A673 (cell line): Measurements from ENCODE around the gene MAML3. TPM values are rescaled to one million over a fixed set of nuclear protein-coding genes. Genes with fewer than 3 reads are reported as not detected.

Experiments used
- BruUV-seq: library from RNA; stranded (reverse); fragments of 400-500 nt; replicated peaks from 2 replicates; lab custom pipeline; 2021; lab: Mats Ljungman, UMichigan
- CTCF ChIA-PET: fragments of 300-600 bp; sonication (Branson Sonifier 250); formaldehyde crosslinking; loops from one replicate; lab custom pipeline; 2022; ENCODE audit warnings: antibody characterized with exemption; lab: Charles Lee
- POLR2A ChIA-PET: fragments of 300-600 bp; sonication (Branson Sonifier 250); formaldehyde crosslinking; loops from one replicate; lab custom pipeline; 2022; ENCODE audit warnings: antibody characterized with exemption; ENCODE audit not compliant: low non-redundant PET; lab: Charles Lee
- DNase-seq: peaks from one replicate; pipeline ENCODE4 v3.0.0-alpha.2; 2015; ENCODE audit warnings: low spot score
- H3K27ac ChIP-seq: fragments of 200-600 bp; sonication (generic); 2 replicates; pipeline ENCODE4 v1.5.1; 2016; ENCODE audit warnings: mixed run types, low read depth, mild to moderate bottlenecking, mixed read lengths, antibody characterized with exemption, low read length; ENCODE audit not compliant: poor library complexity, severe bottlenecking
- H3K27me3 ChIP-seq: fragments of 200-600 bp; sonication (generic); replicated peaks from 2 replicates; pipeline ENCODE4 v1.6.1; 2017; ENCODE audit warnings: mixed run types, low read depth, mild to moderate bottlenecking, mixed read lengths, antibody characterized with exemption, low read length; ENCODE audit not compliant: insufficient read depth, poor library complexity
- H3K36me3 ChIP-seq: fragments of 200-600 bp; sonication (generic); 2 replicates; pipeline ENCODE4 v1.6.1; 2016; ENCODE audit warnings: mixed run types, mild to moderate bottlenecking, mixed read lengths, antibody characterized with exemption, low read length; ENCODE audit not compliant: insufficient read depth, poor library complexity, severe bottlenecking
- H3K4me1 ChIP-seq: fragments of 200-600 bp; sonication (generic); 2 replicates; pipeline ENCODE4 v1.6.1; 2017; ENCODE audit warnings: mixed run types, mild to moderate bottlenecking, mixed read lengths, antibody characterized with exemption, low read length; ENCODE audit not compliant: insufficient read depth, poor library complexity, severe bottlenecking
- H3K4me3 ChIP-seq: fragments of 200-600 bp; sonication (generic); 2 replicates; pipeline ENCODE4 v1.5.1; 2016; ENCODE audit warnings: low read depth, mixed run types, mild to moderate bottlenecking, mixed read lengths, low read length; ENCODE audit not compliant: poor library complexity, severe bottlenecking
- H3K9me3 ChIP-seq: fragments of 200-600 bp; sonication (generic); 2 replicates; pipeline ENCODE4 v1.6.1; 2016; ENCODE audit warnings: mixed run types, low read depth, mild to moderate bottlenecking, mixed read lengths, antibody characterized with exemption, low read length; ENCODE audit not compliant: poor library complexity, severe bottlenecking
- EZH2 ChIP-seq: fragments of 200-600 bp; sonication (generic); IDR thresholded peaks from 2 replicates; pipeline ENCODE4 v1.6.1; 2017; ENCODE audit warnings: borderline replicate concordance, low read depth, mild to moderate bottlenecking, mixed read lengths, antibody characterized with exemption, low read length; ENCODE audit not compliant: poor library complexity, severe bottlenecking
- intact Hi-C: fragments of 100-400 bp; cut with micrococcal nuclease; formaldehyde crosslinking; loops from one replicate; pipeline ENCODE4 v1.10.0; 2022; ENCODE audit not compliant: unreplicated experiment
- total RNA-seq: library from RNA; stranded (reverse); gene quantifications from 2 replicates; pipeline ENCODE4 v1.2.3, GENCODE V29; 2021
- TF ChIP-seq, protein P1 (sequence below): fragments of 300-800, 200-600 bp; sonication (generic); conservative IDR thresholded peaks from 2 replicates; pipeline ENCODE4 v1.5.1; 2017; ENCODE audit warnings: low read depth, mild to moderate bottlenecking, antibody characterized with exemption, low read length, moderate library complexity, mixed read lengths

The MAML3 gene
- total RNA-seq, 1 experiment from 2014 or later, result 3.7 TPM

DNA sequence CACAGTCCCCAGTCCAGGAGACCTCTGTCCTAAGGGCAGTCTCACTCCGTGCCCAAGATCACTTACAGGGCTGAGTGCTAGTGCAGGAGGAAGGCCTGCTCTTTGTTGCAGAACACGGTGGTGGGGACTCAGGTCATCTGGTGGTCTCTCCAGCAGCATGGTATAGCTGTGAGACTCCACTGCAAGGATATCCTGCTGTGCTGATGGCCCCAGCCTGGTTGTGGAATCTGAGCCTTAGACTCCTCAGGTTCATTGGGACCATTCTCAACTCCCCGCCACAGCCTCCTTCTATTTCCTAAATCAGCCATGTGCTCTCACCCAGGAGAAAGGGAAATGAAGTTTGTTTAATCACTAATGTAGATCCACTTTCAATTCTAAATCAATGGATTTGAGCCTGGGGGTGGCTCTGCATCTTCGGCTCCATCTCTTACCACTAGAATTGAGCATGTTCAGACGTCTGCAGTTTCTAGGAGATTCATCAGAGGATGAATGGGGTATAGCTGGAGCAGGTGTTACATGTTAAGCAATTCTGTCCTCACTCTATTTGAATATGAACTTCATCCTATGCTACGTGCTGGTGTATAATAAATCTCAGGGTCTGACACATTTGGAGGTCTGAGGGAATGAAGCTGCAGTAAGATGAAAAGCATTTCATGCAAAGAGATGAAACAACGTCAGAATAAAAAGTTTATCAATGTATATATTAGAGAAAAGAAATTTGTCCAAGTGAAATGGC lies 299.1 kb downstream of the MAML3 start:
- peaks cover 12% of the 10 kb centered on the region for H3K4me1 ChIP-seq
- no peak overlapping the region for H3K27ac ChIP-seq
- no peaks in the 10 kb centered on the region for H3K36me3 ChIP-seq
- TF ChIP-seq, protein P1, sequence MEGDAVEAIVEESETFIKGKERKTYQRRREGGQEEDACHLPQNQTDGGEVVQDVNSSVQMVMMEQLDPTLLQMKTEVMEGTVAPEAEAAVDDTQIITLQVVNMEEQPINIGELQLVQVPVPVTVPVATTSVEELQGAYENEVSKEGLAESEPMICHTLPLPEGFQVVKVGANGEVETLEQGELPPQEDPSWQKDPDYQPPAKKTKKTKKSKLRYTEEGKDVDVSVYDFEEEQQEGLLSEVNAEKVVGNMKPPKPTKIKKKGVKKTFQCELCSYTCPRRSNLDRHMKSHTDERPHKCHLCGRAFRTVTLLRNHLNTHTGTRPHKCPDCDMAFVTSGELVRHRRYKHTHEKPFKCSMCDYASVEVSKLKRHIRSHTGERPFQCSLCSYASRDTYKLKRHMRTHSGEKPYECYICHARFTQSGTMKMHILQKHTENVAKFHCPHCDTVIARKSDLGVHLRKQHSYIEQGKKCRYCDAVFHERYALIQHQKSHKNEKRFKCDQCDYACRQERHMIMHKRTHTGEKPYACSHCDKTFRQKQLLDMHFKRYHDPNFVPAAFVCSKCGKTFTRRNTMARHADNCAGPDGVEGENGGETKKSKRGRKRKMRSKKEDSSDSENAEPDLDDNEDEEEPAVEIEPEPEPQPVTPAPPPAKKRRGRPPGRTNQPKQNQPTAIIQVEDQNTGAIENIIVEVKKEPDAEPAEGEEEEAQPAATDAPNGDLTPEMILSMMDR, result no peak
- no peak for TF ChIP-seq EZH2
- no peaks in the 10 kb centered on the region for H3K9me3 ChIP-seq
- intact Hi-C loops, result no loop called here
- no peak for DNase-seq
- POLR2A ChIA-PET, result no interaction called here
- CTCF ChIA-PET, result no interaction called here
- H3K27me3 ChIP-seq, result no peaks in the 10 kb centered on the region
- no TSS peak for BruUV-seq
- H3K4me3 ChIP-seq, result no peak overlapping the region

- Histone ChIP-seq H3K9me3 (no peaks in the 10 kb centered on the region), H3K27me3 (no peaks in the 10 kb centered on the region), H3K4me1 (peaks cover 18% of the 10 kb centered on the region), H3K27ac (no peak overlapping the region), H3K36me3 (no peaks in the 10 kb centered on the region), H3K4me3 (no peak overlapping the region)
- CTCF ChIA-PET, result no interaction called here
- POLR2A ChIA-PET, result no interaction called here
- no peak for TF ChIP-seq EZH2
- TF ChIP-seq, protein P1, result no peak
- intact Hi-C loops, result no loop called here
- DNase-seq, result no peak
- BruUV-seq, result no TSS peak
Measured at GRCh38 chr4:139853309-139853708, 300.7 kb downstream of the MAML3 start.

DNA sequence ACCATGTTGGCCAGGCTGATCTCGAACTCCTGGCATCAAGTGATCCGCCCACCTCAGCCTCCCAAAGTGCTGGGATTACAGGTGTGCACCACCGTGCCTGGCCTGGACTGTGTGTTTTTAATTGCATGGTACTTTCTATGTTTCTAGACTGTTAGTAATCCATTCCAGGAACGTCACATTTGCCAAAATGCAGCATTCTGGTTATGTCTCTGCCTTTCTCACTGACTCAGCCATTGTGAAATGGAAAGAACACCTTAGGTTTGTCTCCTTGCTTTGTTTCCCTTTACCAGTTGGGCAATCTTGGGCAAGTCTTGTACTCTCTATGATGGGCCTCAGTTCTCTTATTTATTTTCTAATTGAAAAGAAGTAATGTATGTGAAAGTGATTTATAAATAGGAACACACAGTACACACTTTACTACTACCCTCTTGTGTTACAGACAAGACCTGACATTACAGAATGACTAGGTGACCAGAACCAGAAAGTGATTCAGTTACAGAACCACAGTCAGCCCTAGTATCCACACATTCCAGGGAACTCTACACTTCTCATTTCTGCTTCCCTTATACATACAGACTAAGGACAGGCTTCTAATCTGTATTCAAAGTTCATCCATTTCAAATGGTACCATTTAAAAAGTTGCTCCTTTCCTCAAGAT lies 301.2 kb downstream of the MAML3 start:
- CTCF ChIA-PET, result no interaction called here
- H3K27ac ChIP-seq, result no peak overlapping the region
- no peak for TF ChIP-seq EZH2
- TF ChIP-seq, protein P1, result no peak
- POLR2A ChIA-PET, result no interaction called here
- H3K4me3 ChIP-seq, result no peak overlapping the region
- DNase-seq, result no peak
- intact Hi-C loops, result no loop called here
- no peaks in the 10 kb centered on the region for H3K36me3 ChIP-seq
- BruUV-seq, result no TSS peak
- H3K27me3 ChIP-seq, result no peaks in the 10 kb centered on the region
- no peaks in the 10 kb centered on the region for H3K9me3 ChIP-seq
- peaks cover 18% of the 10 kb centered on the region for H3K4me1 ChIP-seq
